Measurements from ENCODE around the gene PRKCH. TPM values are rescaled to one million over a fixed set of nuclear protein-coding genes. Genes with fewer than 3 reads are reported as not detected.

Gene PRKCH
- total RNA-seq, 4 donors from 2014 or later: 17.9 to 105 (median 63.5) TPM

- no peak for DNase-seq
- Histone ChIP-seq H3K4me3 (no peak overlapping the region), H3K27ac (peak overlapping the region; percentile 6 to 65), H3K4me1 (no peaks in the 10 kb centered on the region), H3K36me3 (no peaks in the 10 kb centered on the region), H3K9me3 (no peaks in the 10 kb centered on the region), H3K27me3 (no peaks in the 10 kb centered on the region)
- intact Hi-C loops (cut with DNase I; ENCODE audit: low total_unique reads): no loop called here
- no peak for TF ChIP-seq POLR2A (IDR thresholded peaks at IDR 0.05)
- TF ChIP-seq, protein P1, sequence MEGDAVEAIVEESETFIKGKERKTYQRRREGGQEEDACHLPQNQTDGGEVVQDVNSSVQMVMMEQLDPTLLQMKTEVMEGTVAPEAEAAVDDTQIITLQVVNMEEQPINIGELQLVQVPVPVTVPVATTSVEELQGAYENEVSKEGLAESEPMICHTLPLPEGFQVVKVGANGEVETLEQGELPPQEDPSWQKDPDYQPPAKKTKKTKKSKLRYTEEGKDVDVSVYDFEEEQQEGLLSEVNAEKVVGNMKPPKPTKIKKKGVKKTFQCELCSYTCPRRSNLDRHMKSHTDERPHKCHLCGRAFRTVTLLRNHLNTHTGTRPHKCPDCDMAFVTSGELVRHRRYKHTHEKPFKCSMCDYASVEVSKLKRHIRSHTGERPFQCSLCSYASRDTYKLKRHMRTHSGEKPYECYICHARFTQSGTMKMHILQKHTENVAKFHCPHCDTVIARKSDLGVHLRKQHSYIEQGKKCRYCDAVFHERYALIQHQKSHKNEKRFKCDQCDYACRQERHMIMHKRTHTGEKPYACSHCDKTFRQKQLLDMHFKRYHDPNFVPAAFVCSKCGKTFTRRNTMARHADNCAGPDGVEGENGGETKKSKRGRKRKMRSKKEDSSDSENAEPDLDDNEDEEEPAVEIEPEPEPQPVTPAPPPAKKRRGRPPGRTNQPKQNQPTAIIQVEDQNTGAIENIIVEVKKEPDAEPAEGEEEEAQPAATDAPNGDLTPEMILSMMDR (IDR thresholded peaks at IDR 0.05): no peak
Measured at GRCh38 chr14:61502459-61503093, 181.2 kb downstream of the PRKCH start.

DNA sequence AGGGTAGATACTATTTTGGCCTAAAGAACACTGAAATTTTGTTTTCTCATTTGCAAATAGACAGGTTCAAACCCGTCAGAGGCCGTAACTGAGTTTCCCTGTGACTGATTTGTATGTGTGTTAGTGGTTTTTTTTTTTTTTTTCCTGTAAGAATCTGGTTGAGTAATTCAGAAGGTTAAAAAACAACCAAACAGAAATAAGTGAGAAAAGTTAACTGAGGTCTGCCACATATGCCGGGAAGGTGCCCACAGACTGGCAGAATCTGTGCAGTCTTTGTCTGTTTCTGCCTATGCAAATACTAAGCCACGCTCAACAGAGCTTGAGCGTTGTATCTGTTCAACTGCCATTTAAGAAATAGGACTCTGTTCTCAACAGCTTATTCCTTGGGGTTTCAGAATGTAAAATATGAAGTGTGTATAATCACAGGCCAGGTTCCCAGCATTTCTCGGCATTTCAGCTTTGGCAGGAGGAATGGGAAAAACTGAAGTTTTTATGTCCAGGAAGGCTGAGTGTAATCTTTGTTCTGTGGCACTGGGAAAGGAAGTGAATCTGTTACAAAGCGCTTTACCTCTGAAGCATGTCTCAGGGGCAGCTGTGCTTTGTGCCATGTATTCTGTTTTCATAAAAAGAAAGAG is 181.9 kb downstream of the PRKCH start:
- H3K4me1 ChIP-seq: no peaks in the 10 kb centered on the region
- DNase-seq: no peak

GRCh38 chr14:61504901-61505300 is 183.5 kb downstream of the PRKCH start:
- DNase-seq: no peak
- H3K27me3 ChIP-seq: no peaks in the 10 kb centered on the region
- H3K9me3 ChIP-seq: no peaks in the 10 kb centered on the region
- H3K36me3 ChIP-seq: no peaks in the 10 kb centered on the region
- H3K4me3 ChIP-seq: no peak overlapping the region
- intact Hi-C loops (cut with DNase I; ENCODE audit: low total_unique reads): no loop called here
- TF ChIP-seq, protein P1 (IDR thresholded peaks at IDR 0.05): no peak
- no peak for TF ChIP-seq POLR2A (IDR thresholded peaks at IDR 0.05)
- H3K27ac ChIP-seq: peak overlapping the region in 1 of 2 donors; percentile 15
- no peaks in the 10 kb centered on the region for H3K4me1 ChIP-seq

More for the DNA sequence above, 181.9 kb downstream of the PRKCH start:
- H3K36me3 ChIP-seq: no peaks in the 10 kb centered on the region
- intact Hi-C loops (cut with DNase I; ENCODE audit: low total_unique reads): no loop called here
- H3K4me3 ChIP-seq: no peak overlapping the region
- peak overlapping the region in 1 of 2 donors; percentile 65 for H3K27ac ChIP-seq
- TF ChIP-seq POLR2A (IDR thresholded peaks at IDR 0.05): no peak
- TF ChIP-seq, protein P1 (IDR thresholded peaks at IDR 0.05): no peak
- H3K9me3 ChIP-seq: no peaks in the 10 kb centered on the region
- no peaks in the 10 kb centered on the region for H3K27me3 ChIP-seq

DNA sequence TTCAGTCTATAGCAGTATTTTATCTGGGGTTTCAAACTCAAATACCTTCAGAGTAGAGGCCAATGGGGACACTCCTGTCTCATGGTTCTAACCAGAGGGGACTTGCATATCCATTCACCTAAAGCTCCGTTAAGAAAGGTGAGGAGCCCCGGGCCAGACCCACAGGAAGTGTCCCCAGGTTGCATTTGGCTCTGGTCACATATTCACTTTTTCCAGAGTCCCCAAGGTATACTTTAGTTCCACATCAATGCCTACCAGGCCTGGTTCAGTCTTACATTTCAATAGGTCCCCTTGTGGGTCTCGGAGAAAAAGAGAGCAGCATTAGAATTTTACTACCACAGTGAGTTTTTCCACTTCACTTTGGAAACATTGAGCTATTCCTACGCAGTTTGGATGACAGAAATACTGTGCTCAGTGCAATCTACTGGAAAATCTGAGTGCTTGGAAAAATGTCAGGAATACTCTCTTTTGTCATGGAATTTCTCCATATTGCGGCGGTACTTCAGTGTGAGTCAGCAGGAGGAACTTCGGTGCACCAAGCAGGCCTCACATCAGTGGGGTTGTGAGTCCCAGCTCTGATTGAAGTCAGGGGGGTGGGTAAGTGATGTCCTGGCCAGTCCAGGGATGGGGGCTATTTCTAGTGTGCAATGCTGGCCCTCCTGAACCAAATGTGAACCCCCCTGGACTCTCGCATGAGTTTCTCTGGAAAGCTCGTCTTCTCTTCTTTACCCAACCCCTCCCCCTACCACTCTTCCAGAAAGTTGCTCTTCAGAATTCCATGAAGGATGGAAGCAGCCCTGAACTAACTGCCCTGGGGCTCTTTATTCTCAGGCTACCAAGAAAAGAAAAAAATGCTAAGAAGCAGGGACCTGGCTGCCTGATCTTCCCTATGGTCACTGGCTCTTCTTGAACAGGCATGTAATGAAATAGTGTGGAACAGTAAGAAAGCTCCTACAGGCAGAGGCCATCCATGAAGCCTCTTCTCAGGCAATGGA is 184.7 kb downstream of the PRKCH start:
- no peaks in the 10 kb centered on the region for H3K36me3 ChIP-seq
- no peaks in the 10 kb centered on the region for H3K4me1 ChIP-seq
- DNase-seq: no peak
- peak overlapping the region in 1 of 2 donors; percentile 43 for H3K27ac ChIP-seq
- TF ChIP-seq POLR2A (IDR thresholded peaks at IDR 0.05): no peak
- TF ChIP-seq, protein P1 (IDR thresholded peaks at IDR 0.05): no peak
- H3K27me3 ChIP-seq: no peaks in the 10 kb centered on the region
- no peaks in the 10 kb centered on the region for H3K9me3 ChIP-seq
- H3K4me3 ChIP-seq: no peak overlapping the region
- intact Hi-C loops (cut with DNase I; ENCODE audit: low total_unique reads): no loop called here
